Calu3 (cell line): Measurements from ENCODE around the gene KRT83. TPM values are rescaled to one million over a fixed set of nuclear protein-coding genes. Genes with fewer than 3 reads are reported as not detected.
"Not testable (repeated sequence)": the region's sequence is repeated elsewhere in the genome, so short reads cannot be mapped to it uniquely, and the experiment has no call there.

Experiments used
- BruUV-seq: library from RNA; stranded (reverse); fragments of 400-500 nt; replicated peaks from 2 replicates; lab custom pipeline; 2021; lab: Mats Ljungman, UMichigan
- CTCF ChIA-PET: fragments of 300-600 bp; sonication (Branson Sonifier 250); formaldehyde crosslinking; loops from one replicate; lab custom pipeline; 2022; ENCODE audit warnings: antibody characterized with exemption; lab: Charles Lee
- DNase-seq: peaks from one replicate; pipeline ENCODE4 v3.0.0; 2022
- H3K27ac Mint-ChIP-seq: one replicate; pipeline ENCODE4 v1.8.0; 2022; ENCODE audit warnings: mixed read lengths; ENCODE audit not compliant: unreplicated experiment
- H3K27me3 Mint-ChIP-seq: one replicate; pipeline ENCODE4 v1.8.0; 2022; ENCODE audit warnings: mixed read lengths; ENCODE audit not compliant: unreplicated experiment
- H3K36me3 Mint-ChIP-seq: one replicate; pipeline ENCODE4 v1.8.0; 2022; ENCODE audit warnings: mild to moderate bottlenecking, moderate library complexity, mixed read lengths; ENCODE audit not compliant: insufficient read depth, unreplicated experiment
- H3K4me1 Mint-ChIP-seq: one replicate; pipeline ENCODE4 v1.8.0; 2022; ENCODE audit warnings: mild to moderate bottlenecking, low read depth, mixed read lengths; ENCODE audit not compliant: unreplicated experiment
- H3K4me3 Mint-ChIP-seq: one replicate; pipeline ENCODE4 v1.8.0; 2022; ENCODE audit warnings: mild to moderate bottlenecking, low read depth, moderate library complexity, mixed read lengths; ENCODE audit not compliant: unreplicated experiment
- H3K9me3 Mint-ChIP-seq: one replicate; pipeline ENCODE4 v1.8.0; 2022; ENCODE audit warnings: low read depth, mixed read lengths; ENCODE audit not compliant: unreplicated experiment
- intact Hi-C: fragments of 100-400 bp; cut with micrococcal nuclease; formaldehyde crosslinking; loops from one replicate; pipeline ENCODE4 v1.10.0; 2022; ENCODE audit not compliant: unreplicated experiment
- total RNA-seq: library from RNA; stranded (reverse); gene quantifications from 2 replicates; pipeline ENCODE4 v1.2.3, GENCODE V29; 2022
- TF ChIP-seq, protein P1 (sequence below): fragments of 200-600 bp; IDR thresholded peaks from one replicate; pipeline ENCODE4 v1.8.0; 2022; ENCODE audit warnings: antibody characterized with exemption; ENCODE audit not compliant: unreplicated experiment

The KRT83 gene
- total RNA-seq, 1 experiment from 2014 or later: not detected

DNA sequence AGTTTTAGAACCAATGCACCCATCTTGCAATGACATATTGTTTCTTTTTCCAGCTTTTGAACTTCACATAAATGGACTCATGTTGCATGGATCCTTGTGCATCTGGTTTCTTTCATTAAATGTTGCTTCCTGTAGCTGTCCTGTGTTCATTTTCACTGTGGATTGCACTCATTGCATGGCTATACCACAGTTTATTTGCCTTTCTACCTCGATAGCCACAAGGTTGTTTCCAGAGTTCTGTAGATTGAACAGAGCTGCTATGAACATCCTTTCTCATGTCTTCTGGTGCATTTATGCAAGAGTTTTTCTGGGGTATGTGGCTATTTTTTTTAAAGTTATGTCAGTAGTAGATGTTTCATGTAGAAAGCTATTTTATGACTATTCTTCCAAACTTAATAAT is 26.4 kb downstream of the KRT83 start:
- BruUV-seq: no TSS peak
- peaks cover 9% of the 10 kb centered on the region for H3K4me1 Mint-ChIP-seq
- intact Hi-C loops: no loop called here
- H3K9me3 Mint-ChIP-seq: peaks cover 3% of the 10 kb centered on the region
- H3K4me3 Mint-ChIP-seq: no peak overlapping the region
- H3K36me3 Mint-ChIP-seq: peaks cover 7% of the 10 kb centered on the region
- CTCF ChIA-PET: interaction anchor here (0.6 kb wide), 1 partner anchor 13 kb away, joined by 5 read pairs; no protein-coding TSS in a partner anchor
- TF ChIP-seq, protein P1, sequence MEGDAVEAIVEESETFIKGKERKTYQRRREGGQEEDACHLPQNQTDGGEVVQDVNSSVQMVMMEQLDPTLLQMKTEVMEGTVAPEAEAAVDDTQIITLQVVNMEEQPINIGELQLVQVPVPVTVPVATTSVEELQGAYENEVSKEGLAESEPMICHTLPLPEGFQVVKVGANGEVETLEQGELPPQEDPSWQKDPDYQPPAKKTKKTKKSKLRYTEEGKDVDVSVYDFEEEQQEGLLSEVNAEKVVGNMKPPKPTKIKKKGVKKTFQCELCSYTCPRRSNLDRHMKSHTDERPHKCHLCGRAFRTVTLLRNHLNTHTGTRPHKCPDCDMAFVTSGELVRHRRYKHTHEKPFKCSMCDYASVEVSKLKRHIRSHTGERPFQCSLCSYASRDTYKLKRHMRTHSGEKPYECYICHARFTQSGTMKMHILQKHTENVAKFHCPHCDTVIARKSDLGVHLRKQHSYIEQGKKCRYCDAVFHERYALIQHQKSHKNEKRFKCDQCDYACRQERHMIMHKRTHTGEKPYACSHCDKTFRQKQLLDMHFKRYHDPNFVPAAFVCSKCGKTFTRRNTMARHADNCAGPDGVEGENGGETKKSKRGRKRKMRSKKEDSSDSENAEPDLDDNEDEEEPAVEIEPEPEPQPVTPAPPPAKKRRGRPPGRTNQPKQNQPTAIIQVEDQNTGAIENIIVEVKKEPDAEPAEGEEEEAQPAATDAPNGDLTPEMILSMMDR: no peak
- DNase-seq: no peak
- H3K27me3 Mint-ChIP-seq: peaks cover 13% of the 10 kb centered on the region
- no peak overlapping the region for H3K27ac Mint-ChIP-seq

DNA sequence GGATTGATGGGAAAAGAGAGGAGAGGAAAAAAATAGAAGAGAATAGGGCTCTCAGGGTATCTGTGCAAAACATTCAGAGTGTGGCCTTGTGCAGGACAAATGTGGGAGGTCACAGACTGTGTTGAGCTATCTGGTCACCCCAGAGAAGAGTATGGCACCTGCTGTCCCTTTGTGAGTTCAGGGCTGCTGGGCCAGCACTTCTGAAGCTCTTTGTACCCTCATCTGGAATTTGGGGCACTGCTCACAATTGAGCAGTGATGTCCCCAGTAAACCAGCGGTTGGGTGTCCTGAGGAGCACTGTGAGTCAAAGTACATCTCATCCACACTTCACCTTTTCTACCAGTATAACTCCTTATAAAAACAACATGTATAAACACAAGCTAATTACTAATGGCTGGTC is 27.3 kb downstream of the KRT83 start:
- Mint-ChIP-seq H3K27ac (no peak overlapping the region), H3K4me3 (no peak overlapping the region), H3K36me3 (peaks cover 7% of the 10 kb centered on the region), H3K9me3 (peaks cover 3% of the 10 kb centered on the region), H3K27me3 (peaks cover 13% of the 10 kb centered on the region), H3K4me1 (peaks cover 9% of the 10 kb centered on the region)
- no TSS peak for BruUV-seq
- no peak for DNase-seq
- TF ChIP-seq, protein P1: no peak
- CTCF ChIA-PET: no interaction called here
- intact Hi-C loops: no loop called here

DNA sequence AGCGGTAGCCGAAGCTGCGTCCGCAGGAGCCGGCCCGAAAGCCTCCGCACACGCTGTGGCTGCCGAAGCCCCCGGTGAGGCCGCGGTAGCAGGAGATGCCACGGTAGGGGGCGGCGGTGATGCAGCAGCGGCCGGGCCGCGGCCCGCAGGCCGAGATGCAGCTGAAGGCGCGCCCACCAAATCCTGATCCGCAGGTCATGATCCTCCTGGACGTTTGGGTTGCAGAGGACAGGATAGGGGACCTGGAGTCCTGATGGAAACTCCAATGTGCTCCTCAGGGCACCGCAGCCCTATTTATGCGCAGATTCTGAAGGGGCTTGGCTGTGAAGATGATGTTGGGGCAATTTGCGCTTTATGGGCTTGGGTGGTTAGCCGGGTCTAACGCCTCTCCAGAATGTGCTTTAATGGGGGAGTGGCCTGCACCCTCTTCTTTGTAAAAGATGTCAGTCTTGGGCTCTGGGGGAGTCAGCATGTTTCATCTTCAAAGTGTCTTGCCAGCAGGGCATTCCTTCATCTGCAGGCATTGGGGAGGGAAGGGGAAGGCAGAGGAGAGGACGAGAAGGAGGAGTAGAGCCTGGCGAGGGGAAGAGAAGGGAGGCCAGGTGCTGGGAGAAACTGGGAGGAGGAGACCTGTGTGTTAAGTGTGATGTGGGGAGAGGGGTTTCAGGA is 29.8 kb downstream of the KRT83 start, which contains the start of gene KRT81:
KRT81 (minus strand) TSS at position 268 of the 669 bp plus-strand sequence; CDS start at position 199, 69 bp downstream.
- CTCF ChIA-PET: no interaction called here
- TF ChIP-seq, protein P1: no peak
- BruUV-seq: no TSS peak
- Mint-ChIP-seq H3K27ac (no peak within 1 kb of the TSS), H3K36me3 (peaks cover 7% of the 10 kb centered on the region), H3K4me3 (no peak within 1 kb of the TSS), H3K4me1 (peaks cover 18% of the 10 kb centered on the region), H3K9me3 (peaks cover 3% of the 10 kb centered on the region), H3K27me3 (peaks cover 11% of the 10 kb centered on the region)
- intact Hi-C loops: no loop called here
- DNase-seq: no peak

DNA sequence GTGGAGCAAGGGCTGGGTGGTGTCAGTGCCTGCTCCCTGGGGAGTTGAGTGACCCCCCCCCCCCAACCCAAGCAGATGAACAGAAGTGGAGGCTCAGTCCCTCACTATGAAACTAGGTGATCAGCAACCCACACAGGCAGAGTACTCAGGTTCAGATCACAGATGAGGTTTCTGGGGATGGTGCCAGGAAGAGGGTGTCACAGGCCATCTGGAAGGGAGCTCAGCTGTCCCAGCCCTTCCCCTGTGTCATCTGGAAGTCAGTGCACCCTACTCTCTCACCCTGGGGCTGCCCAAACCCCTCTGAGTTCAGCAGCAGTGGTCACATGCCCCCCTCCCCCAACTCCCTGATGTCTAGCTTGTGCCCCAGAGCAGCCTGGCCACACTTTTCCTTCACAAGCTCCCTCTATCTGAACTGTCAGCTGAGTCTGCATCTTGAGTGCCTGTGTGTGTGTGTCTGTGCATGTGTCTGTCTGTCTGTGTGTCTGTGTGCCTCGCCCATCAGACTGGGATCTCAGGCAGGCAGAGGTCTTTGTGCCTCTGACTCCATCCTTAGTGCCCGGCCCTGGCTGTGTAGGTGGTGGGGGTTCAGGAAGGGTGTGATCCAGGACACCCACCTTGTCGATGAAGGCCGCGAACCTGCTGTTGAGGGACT is 30.6 kb downstream of the KRT83 start:
- H3K4me1 Mint-ChIP-seq: peaks cover 10% of the 10 kb centered on the region
- BruUV-seq, DNase-seq, H3K27ac Mint-ChIP-seq, CTCF ChIA-PET, H3K36me3 Mint-ChIP-seq, H3K9me3 Mint-ChIP-seq, intact Hi-C loops, H3K4me3 Mint-ChIP-seq, H3K27me3 Mint-ChIP-seq: not testable (repeated sequence)

DNA sequence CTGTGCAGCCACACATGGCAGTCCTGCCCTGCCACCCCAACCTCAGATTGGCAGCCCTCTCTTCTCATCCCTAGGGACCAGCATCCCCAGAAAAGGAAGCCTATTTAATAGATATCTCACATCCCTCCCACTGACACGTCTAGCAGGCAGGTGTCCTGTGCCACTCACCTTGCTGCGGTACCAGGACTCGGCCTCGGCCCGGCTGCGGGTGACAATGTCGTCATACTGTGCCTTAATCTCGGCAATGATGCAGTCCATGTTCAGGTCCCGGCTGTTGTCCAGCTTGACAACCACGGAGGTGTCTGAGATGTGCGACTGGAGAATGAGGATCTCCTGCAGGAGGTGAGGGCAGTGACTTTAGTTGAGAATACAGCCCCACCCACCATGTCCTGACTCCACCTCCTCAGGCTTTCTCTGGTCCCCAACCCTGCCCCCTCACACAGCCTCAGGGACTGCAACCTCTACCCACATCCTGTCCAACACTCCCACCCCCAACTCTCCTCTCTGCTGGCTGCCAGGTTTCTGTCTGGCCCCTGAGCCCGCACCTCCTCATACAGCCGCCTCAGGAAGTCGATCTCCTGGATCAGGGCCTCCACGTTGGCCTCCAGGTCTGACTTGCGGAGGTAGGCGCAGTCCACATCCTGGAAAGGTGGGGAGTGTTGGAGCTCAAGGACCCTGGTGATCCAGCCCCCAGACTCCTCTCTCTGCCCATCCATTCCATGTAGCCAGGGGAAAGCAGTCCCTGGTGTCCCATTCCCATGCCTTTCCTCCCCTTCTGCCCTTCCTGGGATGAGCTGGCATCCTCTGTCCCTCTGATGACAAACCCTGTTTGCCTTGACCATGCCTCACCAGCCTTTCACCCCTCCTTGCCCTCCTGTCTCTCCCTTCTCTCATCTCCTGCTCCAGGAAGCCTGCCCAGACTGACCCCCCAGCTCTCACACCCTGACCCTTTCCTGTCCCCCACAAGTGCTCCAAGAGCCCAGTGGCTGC is 33.1 kb downstream of the KRT83 start:
- peaks cover 10% of the 10 kb centered on the region for H3K4me1 Mint-ChIP-seq
- CTCF ChIA-PET, BruUV-seq, H3K27ac Mint-ChIP-seq, DNase-seq, H3K27me3 Mint-ChIP-seq, H3K36me3 Mint-ChIP-seq, H3K9me3 Mint-ChIP-seq, H3K4me3 Mint-ChIP-seq: not testable (repeated sequence)
- intact Hi-C loops: loop anchor here (10.0 kb wide), 1 partner anchor 53 kb away; the partner anchor contains the start of gene KRT7

- BruUV-seq, H3K27ac Mint-ChIP-seq, CTCF ChIA-PET, H3K36me3 Mint-ChIP-seq, H3K9me3 Mint-ChIP-seq, H3K4me3 Mint-ChIP-seq, DNase-seq, H3K27me3 Mint-ChIP-seq: not testable (repeated sequence)
- intact Hi-C loops: loop anchor here (10.0 kb wide), 1 partner anchor 52 kb away; the partner anchor contains the start of gene KRT7
- H3K4me1 Mint-ChIP-seq: peaks cover 19% of the 10 kb centered on the region
These were observed 34.1 kb downstream of the KRT83 start for GRCh38 chr12:52286857-52287785.
